ENCODE data around the gene EPB41. TPM values are rescaled to one million over a fixed set of nuclear protein-coding genes. Genes with fewer than 3 reads are reported as not detected.

EPB41 gene
- total and polyA plus RNA-seq, 2 donors (not counting 3 experiments of a cell fraction or from before 2014, with no cell fraction given), result 22.3 to 45.7 TPM

DNA sequence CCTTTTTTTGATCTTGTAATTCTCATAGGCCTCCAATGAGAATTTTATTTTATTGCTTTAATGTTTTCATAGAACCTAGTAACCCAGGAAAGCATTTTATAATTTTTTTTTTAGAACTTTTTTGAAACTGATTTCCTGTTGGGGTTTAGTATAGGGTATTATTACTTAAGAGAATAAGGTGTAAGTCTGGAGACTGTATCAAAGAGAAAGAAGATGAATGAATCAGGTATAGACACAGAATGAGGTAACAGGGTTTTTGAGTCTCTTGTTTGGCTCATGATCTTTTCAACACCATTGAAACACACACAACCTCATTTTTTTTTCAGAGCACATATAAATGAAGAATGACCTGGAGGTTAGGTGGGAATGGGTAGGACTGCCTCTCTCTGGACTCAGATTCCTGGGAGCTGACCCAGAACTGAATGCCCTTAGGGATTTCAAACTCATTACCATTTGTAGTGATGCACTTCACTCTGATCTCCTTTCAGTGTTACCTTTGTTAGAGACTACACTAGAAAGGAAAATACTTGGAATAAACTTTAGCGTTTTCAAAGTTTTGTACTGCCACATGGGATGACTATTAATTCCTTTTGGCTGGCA, 51.0 kb downstream of the EPB41 start:
- no peak overlapping the region for H3K9ac ChIP-seq (replicated peaks; ENCODE audit: extremely low read depth, insufficient read depth, low read length)
- intact Hi-C loops (cut with micrococcal nuclease) (no loop called here), dilution Hi-C loops (cut with MboI; ENCODE audit: extremely low pct_ligation_motif_present, low sequenced_read_pairs) (no loop called here)
- no peaks in the 10 kb centered on the region for H3K9me1 ChIP-seq (replicated peaks; ENCODE audit: control insufficient read depth, extremely low read depth, insufficient read depth, low read length)
- H3K27ac ChIP-seq (ENCODE audit: insufficient read depth, low read depth, low read length), result no peak overlapping the region
- ChIA-PET CTCF (no interaction called here), POLR2A (no interaction called here)
- H3K36me3 ChIP-seq (ENCODE audit: control insufficient read depth in 2 of 2, extremely low read depth in 1 of 2, insufficient read depth in 2 of 2, low read length in 2 of 2), result no peaks in the 10 kb centered on the region
- no peak for FAIRE-seq
- no peaks in the 10 kb centered on the region for H3K27me3 ChIP-seq (ENCODE audit: control insufficient read depth in 2 of 2, insufficient read depth in 2 of 2, low read length in 2 of 2)
- DNase-seq (ENCODE audit: low read depth, low spot score), result no peak
- H3K4me2 ChIP-seq (ENCODE audit: insufficient read depth, low read length), result no peak overlapping the region
- no peaks in the 10 kb centered on the region for H3K9me3 ChIP-seq (replicated peaks; ENCODE audit: control insufficient read depth, insufficient read depth, low read length)
- no peaks in the 10 kb centered on the region for H3K79me2 ChIP-seq (ENCODE audit: control insufficient read depth, insufficient read depth, low read length)
- no peak for TF ChIP-seq POLR2A (IDR thresholded peaks at IDR 0.05; ENCODE audit: low read depth, low read length)
- TF ChIP-seq MYC (IDR thresholded peaks at IDR 0.05; ENCODE audit: low read depth, low read length), result no peak
- no peak for TF ChIP-seq GATA2 (IDR thresholded peaks at IDR 0.05; ENCODE audit: insufficient read depth, insufficient read length, low read depth, low read length)
- TF ChIP-seq CTCF (IDR thresholded peaks at IDR 0.05; ENCODE audit: extremely low read depth in 1 of 2, insufficient read depth in 1 of 2, low read depth in 1 of 2, low read length in 2 of 2), result no peak
- TF ChIP-seq EZH2 (IDR thresholded peaks at IDR 0.05; ENCODE audit: borderline replicate concordance, low read depth, low read length, severe bottlenecking), result no peak
- no peak for TF ChIP-seq POLR2AphosphoS5 (IDR thresholded peaks at IDR 0.05; ENCODE audit: insufficient read depth, low read depth, low read length)
- H2AFZ ChIP-seq (ENCODE audit: low read depth, low read length), result no peak overlapping the region
- no peak overlapping the region for H3K4me3 ChIP-seq (replicated peaks in 1 of 3; ENCODE audit: insufficient read depth in 1 of 3, low read depth in 1 of 3, low read length in 3 of 3)
- BruUV-seq (replicated peaks), result no TSS peak
- no peaks in the 10 kb centered on the region for H4K20me1 ChIP-seq (replicated peaks; ENCODE audit: control insufficient read depth, extremely low read depth, insufficient read depth, low read length)
- H3K4me1 ChIP-seq (ENCODE audit: control insufficient read depth, extremely low read depth, insufficient read depth, low read length), result no peaks in the 10 kb centered on the region

- Histone ChIP-seq H3K27ac (ENCODE audit: insufficient read depth, low read depth, low read length) (no peak overlapping the region), H4K20me1 (replicated peaks; ENCODE audit: control insufficient read depth, extremely low read depth, insufficient read depth, low read length) (no peaks in the 10 kb centered on the region), H3K9me1 (replicated peaks; ENCODE audit: control insufficient read depth, extremely low read depth, insufficient read depth, low read length) (no peaks in the 10 kb centered on the region), H3K4me3 (replicated peaks in 1 of 3; ENCODE audit: insufficient read depth in 1 of 3, low read depth in 1 of 3, low read length in 3 of 3) (no peak overlapping the region), H3K9ac (replicated peaks; ENCODE audit: extremely low read depth, insufficient read depth, low read length) (no peak overlapping the region), H3K4me2 (ENCODE audit: insufficient read depth, low read length) (no peak overlapping the region), H3K9me3 (replicated peaks; ENCODE audit: control insufficient read depth, insufficient read depth, low read length) (no peaks in the 10 kb centered on the region), H3K79me2 (ENCODE audit: control insufficient read depth, insufficient read depth, low read length) (no peaks in the 10 kb centered on the region), H3K4me1 (ENCODE audit: control insufficient read depth, extremely low read depth, insufficient read depth, low read length) (no peaks in the 10 kb centered on the region), H3K36me3 (ENCODE audit: control insufficient read depth in 2 of 2, extremely low read depth in 1 of 2, insufficient read depth in 2 of 2, low read length in 2 of 2) (no peaks in the 10 kb centered on the region), H3K27me3 (ENCODE audit: control insufficient read depth in 2 of 2, insufficient read depth in 2 of 2, low read length in 2 of 2) (no peaks in the 10 kb centered on the region), H2AFZ (ENCODE audit: low read depth, low read length) (no peak overlapping the region)
- BruUV-seq (replicated peaks), result no TSS peak
- FAIRE-seq (no peak), DNase-seq (ENCODE audit: low read depth, low spot score) (peak; percentile 9)
- no peak for TF ChIP-seq POLR2AphosphoS5 (IDR thresholded peaks at IDR 0.05; ENCODE audit: insufficient read depth, low read depth, low read length)
- TF ChIP-seq FOS (IDR thresholded peaks at IDR 0.05; ENCODE audit: borderline replicate concordance, insufficient read depth, low read length), result no peak
- TF ChIP-seq JUN (IDR thresholded peaks at IDR 0.05; ENCODE audit: borderline replicate concordance, insufficient read depth, insufficient read length, low read depth), result no peak
- no peak for TF ChIP-seq EZH2 (IDR thresholded peaks at IDR 0.05; ENCODE audit: borderline replicate concordance, low read depth, low read length, severe bottlenecking)
- TF ChIP-seq MAX (IDR thresholded peaks at IDR 0.05; ENCODE audit: insufficient read depth, insufficient read length), result no peak
- no peak for TF ChIP-seq CTCF (IDR thresholded peaks at IDR 0.05; ENCODE audit: extremely low read depth in 1 of 2, insufficient read depth in 1 of 2, low read depth in 1 of 2, low read length in 2 of 2)
- TF ChIP-seq POLR2A (IDR thresholded peaks at IDR 0.05; ENCODE audit: low read depth, low read length), result no peak
- no peak for TF ChIP-seq MYC (IDR thresholded peaks at IDR 0.05; ENCODE audit: low read depth, low read length)
- no peak for TF ChIP-seq GATA2 (IDR thresholded peaks at IDR 0.05; ENCODE audit: insufficient read depth, insufficient read length, low read depth, low read length)
- intact Hi-C loops (cut with micrococcal nuclease) (no loop called here), dilution Hi-C loops (cut with MboI; ENCODE audit: extremely low pct_ligation_motif_present, low sequenced_read_pairs) (no loop called here)
- ChIA-PET CTCF (no interaction called here), POLR2A (no interaction called here)
Measured at GRCh38 chr1:28966617-28967016, 52.2 kb downstream of the EPB41 start.

Measured in endothelial cell of umbilical vein (primary cell).